PFSK-1 (cell line): Measurements from ENCODE around the gene ZBTB39.

Experiments
- POLR2AphosphoS5 ChIP-seq: IDR thresholded peaks from 2 replicates; pipeline ENCODE4 v1.6.1; 2012; ENCODE audit warnings: low read depth, mild to moderate bottlenecking, control low read depth, low read length, moderate library complexity
- SIN3A ChIP-seq: IDR thresholded peaks from 2 replicates; pipeline ENCODE4 v1.6.1; 2012; ENCODE audit warnings: mild to moderate bottlenecking, low read length, moderate library complexity, borderline replicate concordance; ENCODE audit not compliant: insufficient read depth
- TAF1 ChIP-seq: IDR thresholded peaks from 2 replicates; pipeline ENCODE4 v1.6.1; 2012; ENCODE audit warnings: low read length, control low read depth, borderline replicate concordance; ENCODE audit not compliant: insufficient read depth

GRCh38 chr12:56987011-56987410 lies 19.3 kb downstream of the ZBTB39 start:
- TF ChIP-seq TAF1, result no peak
- TF ChIP-seq SIN3A, result no peak
- TF ChIP-seq POLR2AphosphoS5, result no peak
